GM20431 (cell line): ENCODE data around the gene DHX8.
"Not testable (repeated sequence)": the region's sequence is repeated elsewhere in the genome, so short reads cannot be mapped to it uniquely, and the experiment has no call there.

Experiments
- in situ Hi-C: fragments of 300-500 bp; cut with MseI, MboI; formaldehyde crosslinking; loops from one replicate; pipeline ENCODE4 v1.15.0; 2020; ENCODE audit warnings: low sequenced_read_pairs; ENCODE audit not compliant: unreplicated experiment

DHX8 gene

GRCh38 chr17:43483674-43484551 is at the start of gene DHX8:
DHX8 (plus strand) TSS chr17:43483975; CDS start chr17:43484038, 63 bp downstream.
- in situ Hi-C loops = no loop called here

GRCh38 chr17:43434902-43435319 is 48.9 kb upstream of the DHX8 start:
- in situ Hi-C loops = no loop called here

GRCh38 chr17:43437756-43438155 is 46.0 kb upstream of the DHX8 start:
- in situ Hi-C loops = no loop called here

GRCh38 chr17:43438626-43439025 is 45.1 kb upstream of the DHX8 start:
- in situ Hi-C loops = no loop called here

GRCh38 chr17:43439041-43439440 is 44.7 kb upstream of the DHX8 start:
- in situ Hi-C loops = no loop called here

- in situ Hi-C loops = no loop called here
Measured at GRCh38 chr17:43442711-43443110, 41.1 kb upstream of the DHX8 start.

- in situ Hi-C loops = no loop called here
Measured at GRCh38 chr17:43443381-43443780, 40.4 kb upstream of the DHX8 start.

- in situ Hi-C loops = no loop called here
Measured at GRCh38 chr17:43444223-43445008, 39.4 kb upstream of the DHX8 start.

- in situ Hi-C loops = no loop called here
Measured at GRCh38 chr17:43445009-43445589, 38.7 kb upstream of the DHX8 start.

- in situ Hi-C loops = no loop called here
Measured at GRCh38 chr17:43446773-43447172, 37.0 kb upstream of the DHX8 start.

- in situ Hi-C loops = no loop called here
Measured at GRCh38 chr17:43448720-43449469, 34.9 kb upstream of the DHX8 start.

- in situ Hi-C loops = no loop called here
Measured at GRCh38 chr17:43449470-43450248, 34.1 kb upstream of the DHX8 start.

- in situ Hi-C loops = not testable (repeated sequence)
Measured at GRCh38 chr17:43450791-43451190, 33.0 kb upstream of the DHX8 start.

- in situ Hi-C loops = not testable (repeated sequence)
Measured at GRCh38 chr17:43451741-43452140, 32.0 kb upstream of the DHX8 start.

GRCh38 chr17:43453331-43453812 is 30.4 kb upstream of the DHX8 start:
- in situ Hi-C loops = no loop called here

GRCh38 chr17:43454868-43455267 is 28.9 kb upstream of the DHX8 start:
- in situ Hi-C loops = no loop called here

GRCh38 chr17:43456029-43456428 is 27.7 kb upstream of the DHX8 start:
- in situ Hi-C loops = no loop called here

GRCh38 chr17:43456661-43457361 is 27.0 kb upstream of the DHX8 start:
- in situ Hi-C loops = no loop called here

GRCh38 chr17:43457362-43457692 is 26.4 kb upstream of the DHX8 start:
- in situ Hi-C loops = no loop called here
